OCI-LY7 (cell line): Measurements from ENCODE around the gene UBR2. TPM values are rescaled to one million over a fixed set of nuclear protein-coding genes. Genes with fewer than 3 reads are reported as not detected.

Experiments used
- BruUV-seq: library from RNA; stranded (reverse); fragments of 400-500 nt; replicated peaks from 2 replicates; lab custom pipeline; 2021; lab: Mats Ljungman, UMichigan
- CTCF ChIA-PET: fragments of 300-600 bp; sonication (Branson Sonifier 250); formaldehyde crosslinking; loops from one replicate; lab custom pipeline; 2022; ENCODE audit warnings: antibody characterized with exemption; ENCODE audit not compliant: unreplicated experiment; lab: Charles Lee
- POLR2A ChIA-PET: fragments of 300-600 bp; sonication (Branson Sonifier 250); formaldehyde crosslinking; loops from one replicate; lab custom pipeline; 2022; ENCODE audit warnings: antibody characterized with exemption; lab: Charles Lee
- DNase-seq: peaks from one replicate; pipeline ENCODE4 v3.0.0-alpha.2; 2015; ENCODE audit warnings: low spot score
- H2AFZ ChIP-seq: fragments of 200-600 bp; sonication (generic), shearing (Covaris generic); 2 replicates; pipeline ENCODE4 v1.6.1; 2014; ENCODE audit warnings: mild to moderate bottlenecking, antibody characterized with exemption, low read length, moderate library complexity
- H3K27ac ChIP-seq: fragments of 200-600 bp; sonication (generic); 2 replicates; pipeline ENCODE4 v1.5.1; 2014; ENCODE audit warnings: mixed run types, low read depth, mild to moderate bottlenecking, moderate library complexity, low read length, inconsistent platforms; ENCODE audit not compliant: poor library complexity, severe bottlenecking
- H3K36me3 ChIP-seq: fragments of 200-600 bp; sonication (generic); 2 replicates; pipeline ENCODE4 v1.6.1; 2014; ENCODE audit warnings: mild to moderate bottlenecking, antibody characterized with exemption, low read length, moderate library complexity, mixed read lengths; ENCODE audit not compliant: insufficient read depth
- H3K4me1 ChIP-seq: fragments of 200-600 bp; sonication (generic); 2 replicates; pipeline ENCODE4 v1.5.1; 2014; ENCODE audit warnings: mild to moderate bottlenecking, low read length; ENCODE audit not compliant: insufficient read depth, poor library complexity, severe bottlenecking
- H3K4me2 ChIP-seq: fragments of 200-600 bp; sonication (generic); 2 replicates; pipeline ENCODE4 v1.6.1; 2014; ENCODE audit warnings: mild to moderate bottlenecking, low read length
- H3K4me3 ChIP-seq: fragments of 200-600 bp; sonication (generic); 2 replicates; pipeline ENCODE4 v1.5.1; 2014; ENCODE audit warnings: mild to moderate bottlenecking, low read depth, low read length; ENCODE audit not compliant: poor library complexity, severe bottlenecking
- H3K79me2 ChIP-seq: fragments of 200-600 bp; sonication (generic); 2 replicates; pipeline ENCODE4 v1.6.1; 2016; ENCODE audit warnings: low read depth, mild to moderate bottlenecking, low read length, moderate library complexity, mixed read lengths; ENCODE audit not compliant: insufficient read depth
- H3K9me2 ChIP-seq: fragments of 200-600 bp; sonication (generic); 2 replicates; pipeline ENCODE4 v1.6.1; 2016; ENCODE audit warnings: mild to moderate bottlenecking, low read length, mixed read lengths; ENCODE audit not compliant: insufficient read depth
- H3K9me3 ChIP-seq: fragments of 200-600 bp; sonication (generic); 2 replicates; pipeline ENCODE4 v1.6.1; 2014; ENCODE audit warnings: mild to moderate bottlenecking, mixed run types, low read length, mixed read lengths
- H4K20me1 ChIP-seq: fragments of 200-600 bp; sonication (generic); 2 replicates; pipeline ENCODE4 v1.6.1; 2014; ENCODE audit warnings: mild to moderate bottlenecking, antibody characterized with exemption, low read length, moderate library complexity, mixed read lengths; ENCODE audit not compliant: insufficient read depth
- CTCF ChIP-seq: fragments of 200-600 bp; sonication (generic); conservative IDR thresholded peaks from 2 replicates; pipeline ENCODE4 v1.5.1; 2014; ENCODE audit warnings: mild to moderate bottlenecking, antibody characterized with exemption, low read length, moderate library complexity, mixed read lengths
- EZH2phosphoT487 ChIP-seq: fragments of 200-600 bp; sonication (generic); IDR thresholded peaks from 2 replicates; pipeline ENCODE4 v1.6.1; 2018; ENCODE audit warnings: low read depth, borderline replicate concordance, mild to moderate bottlenecking, mixed run types, antibody characterized with exemption, low read length, moderate library complexity, mixed read lengths
- intact Hi-C: fragments of 100-400 bp; cut with micrococcal nuclease; formaldehyde crosslinking; loops from one replicate; pipeline ENCODE4 v1.10.0; 2022; ENCODE audit not compliant: unreplicated experiment
- total RNA-seq, 2 experiments: library from RNA; depleted of rRNA in 1 of 2; stranded (reverse); fragments of >200 nt in 1 of 2; shearing (Covaris generic) in 1 of 2; gene quantifications; 2 replicates each; pipeline ENCODE4 v1.2.3, GENCODE V29; 2014 to 2022

Gene UBR2
- total RNA-seq, 2 experiments from 2014 or later = 17.1 to 26.7 TPM

GRCh38 chr6:42628604-42629003 lies 64.8 kb downstream of the UBR2 start:
- CTCF ChIA-PET = no interaction called here
- no TSS peak for BruUV-seq
- POLR2A ChIA-PET = interaction anchor here (0.6 kb wide), 1 partner anchor 349 kb away, joined by 6 read pairs; no protein-coding TSS in a partner anchor

GRCh38 chr6:42629845-42630244 lies 66.0 kb downstream of the UBR2 start:
- no peak overlapping the region for H3K4me2 ChIP-seq
- POLR2A ChIA-PET = interaction anchor here (0.6 to 0.7 kb wide), 3 partner anchors 24 to 720 kb away, joined by 3 to 6 read pairs (median 4); no protein-coding TSS in a partner anchor
- H3K9me2 ChIP-seq = no peaks in the 10 kb centered on the region
- H2AFZ ChIP-seq = no peak overlapping the region
- DNase-seq = no peak
- CTCF ChIA-PET = no interaction called here
- H3K4me3 ChIP-seq = no peak overlapping the region
- TF ChIP-seq EZH2phosphoT487 (no peak), CTCF (no peak)
- H4K20me1 ChIP-seq = no peaks in the 10 kb centered on the region
- H3K79me2 ChIP-seq = no peaks in the 10 kb centered on the region
- peaks cover 63% of the 10 kb centered on the region for H3K36me3 ChIP-seq
- no peak overlapping the region for H3K27ac ChIP-seq
- no TSS peak for BruUV-seq
- intact Hi-C loops = no loop called here
- H3K9me3 ChIP-seq = no peaks in the 10 kb centered on the region
- no peaks in the 10 kb centered on the region for H3K4me1 ChIP-seq

More at GRCh38 chr6:42628604-42629003, 64.8 kb downstream of the UBR2 start:
- no peaks in the 10 kb centered on the region for H3K9me3 ChIP-seq
- no peak for DNase-seq
- TF ChIP-seq CTCF = no peak
- H3K4me2 ChIP-seq = no peak overlapping the region
- H3K27ac ChIP-seq = no peak overlapping the region
- H3K4me3 ChIP-seq = no peak overlapping the region
- no peak overlapping the region for H2AFZ ChIP-seq
- no peaks in the 10 kb centered on the region for H4K20me1 ChIP-seq
- H3K36me3 ChIP-seq = peaks cover 65% of the 10 kb centered on the region
- H3K79me2 ChIP-seq = no peaks in the 10 kb centered on the region
- H3K4me1 ChIP-seq = no peaks in the 10 kb centered on the region
- intact Hi-C loops = no loop called here
- no peaks in the 10 kb centered on the region for H3K9me2 ChIP-seq

- no peak overlapping the region for H3K4me3 ChIP-seq
- H3K36me3 ChIP-seq = peaks cover 65% of the 10 kb centered on the region
- H2AFZ ChIP-seq = no peak overlapping the region
- BruUV-seq = no TSS peak
- no peaks in the 10 kb centered on the region for H4K20me1 ChIP-seq
- H3K9me3 ChIP-seq = no peaks in the 10 kb centered on the region
- no peaks in the 10 kb centered on the region for H3K79me2 ChIP-seq
- TF ChIP-seq EZH2phosphoT487 (no peak), CTCF (no peak)
- POLR2A ChIA-PET = interaction anchor here (0.5 to 0.7 kb wide), 3 partner anchors 54 to 126 kb away, joined by 3 to 5 read pairs (median 3); no protein-coding TSS in a partner anchor
- CTCF ChIA-PET = no interaction called here
- H3K4me1 ChIP-seq = no peaks in the 10 kb centered on the region
- no peaks in the 10 kb centered on the region for H3K9me2 ChIP-seq
- intact Hi-C loops = no loop called here
- no peak overlapping the region for H3K4me2 ChIP-seq
- H3K27ac ChIP-seq = no peak overlapping the region
- no peak for DNase-seq
These were observed 73.9 kb downstream of the UBR2 start for GRCh38 chr6:42637681-42638080.
